Spleen (tissue), 7 donors: Measurements from ENCODE around the gene MSMP.

Source experiments
- CTCF ChIP-seq, 11 experiments: fragments of 200-600 bp in 7 of 11; fragments of 450-650 bp in 4 of 11; sonication (generic) in 4 of 11; IDR thresholded peaks in 8 of 11; conservative IDR thresholded peaks in 3 of 11; 1 replicate in 7 of 11; 2 replicates in 4 of 11; pipeline versions ENCODE4 v1.4.0 to v1.8.0; 2016 to 2021; ENCODE audit warnings: antibody characterized with exemption in 11 of 11, inconsistent platforms in 4 of 11, mild to moderate bottlenecking in 1 of 11
- POLR2A ChIP-seq, 3 donors: fragments of 450-650 bp; IDR thresholded peaks; one replicate each; pipeline ENCODE4 v1.5.1; 2017; ENCODE audit warnings: antibody characterized with exemption in 3 of 3, mild to moderate bottlenecking in 1 of 3
- donor health status: DM: no; HTN: no; CAD: no; lungs with moderate emphysema.
- donor health status: DM: no; HTN: no; CAD: no.
- donor health status: DM: no; HTN: no; CAD: no.

GRCh38 chr9:35790385-35791296, 36.6 kb upstream of the MSMP start:
- peak; percentile 65 to 95 (median 82) for TF ChIP-seq CTCF (IDR thresholded peaks at IDR 0.05 in 8 of 11, conservative IDR thresholded peaks at IDR 0.05 in 3 of 11)
- TF ChIP-seq POLR2A (IDR thresholded peaks at IDR 0.05) = no peak
